Measurements from ENCODE around the gene LINC00632.

LINC00632 gene

DNA sequence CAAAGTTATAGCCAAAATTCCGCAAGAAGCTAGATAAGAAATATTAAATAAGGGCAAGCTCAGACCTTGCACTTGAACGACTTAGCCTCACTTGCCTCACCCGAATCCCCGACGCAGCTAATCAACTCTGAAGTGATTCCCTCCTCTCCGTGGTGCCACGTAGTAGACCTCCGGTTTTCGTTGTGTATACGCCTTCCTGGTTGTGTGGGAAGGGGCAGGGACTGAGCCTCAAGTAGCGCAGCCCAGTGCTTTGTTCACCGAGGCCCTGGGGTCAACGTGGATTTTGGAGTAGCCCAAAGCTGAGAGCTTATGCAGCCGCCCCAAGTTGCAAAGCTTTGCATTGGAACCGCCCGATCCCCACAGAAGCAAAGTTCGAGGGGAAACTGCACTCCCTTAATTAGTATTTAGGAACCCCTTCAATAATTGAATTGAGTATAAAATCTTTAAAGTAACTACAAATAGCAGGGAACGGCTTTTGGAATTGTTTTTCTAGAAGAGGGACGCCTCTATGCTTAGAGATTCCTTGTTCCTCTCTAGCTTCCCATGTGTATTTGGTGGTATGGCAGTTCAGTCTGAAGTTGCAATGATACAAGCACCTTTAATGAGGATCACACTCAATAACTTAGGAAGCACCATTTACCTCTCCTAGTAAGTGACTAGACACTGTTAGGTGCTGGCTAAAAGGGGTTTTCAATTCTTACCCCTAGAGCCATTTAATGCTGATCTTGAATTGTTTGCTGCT lies 55.7 kb downstream of the LINC00632 start:
- no peak for DNase-seq

- DNase-seq = peak; percentile 53
Measured at GRCh38 chrX:140766024-140766611, 56.6 kb downstream of the LINC00632 start.

- no peak for DNase-seq
Measured at GRCh38 chrX:140767646-140768045, 58.1 kb downstream of the LINC00632 start.

GRCh38 chrX:140775211-140775610 lies 65.7 kb downstream of the LINC00632 start:
- DNase-seq = no peak

GRCh38 chrX:140776320-140776719 lies 66.8 kb downstream of the LINC00632 start:
- no peak for DNase-seq

- no peak for DNase-seq
Measured at GRCh38 chrX:140794642-140795041, 85.1 kb downstream of the LINC00632 start.

DNA sequence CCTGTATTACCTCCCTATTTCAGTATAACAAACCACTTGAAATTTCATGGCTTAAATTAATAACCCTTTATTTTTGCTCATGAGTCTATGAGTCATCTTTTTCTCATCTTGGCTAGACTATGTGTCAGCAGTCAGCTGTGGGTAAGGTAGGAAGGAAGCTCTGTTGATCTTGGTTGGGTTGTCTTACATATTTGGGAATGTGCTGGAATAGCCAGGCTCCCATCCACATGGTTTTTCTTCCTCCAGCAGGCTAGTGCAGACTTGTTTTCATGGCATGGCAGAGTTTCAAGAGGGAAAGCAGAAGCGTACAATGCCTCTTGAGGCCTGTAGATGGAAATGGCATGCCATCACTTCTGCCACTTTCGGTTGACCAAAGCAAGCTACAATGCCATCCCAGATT lies 89.7 kb downstream of the LINC00632 start:
- DNase-seq = no peak

DNA sequence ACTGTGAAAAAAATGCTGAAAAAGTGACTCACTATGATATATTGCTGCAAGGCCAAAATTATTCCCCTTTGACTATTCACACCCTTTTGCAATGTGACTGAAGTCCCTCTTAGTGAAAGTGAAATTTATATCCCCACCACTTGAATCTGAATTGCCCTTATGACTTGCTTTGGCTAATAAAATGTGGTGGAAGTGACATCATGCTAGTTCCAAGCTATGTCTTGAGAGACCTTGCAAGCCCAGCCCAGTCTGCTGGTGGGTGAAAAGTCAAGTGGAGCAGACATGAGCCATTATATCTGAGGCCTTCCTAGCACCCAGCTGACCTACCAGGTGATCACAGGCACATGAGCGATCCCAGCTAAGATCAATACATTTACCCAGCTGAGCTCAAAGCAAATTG lies 94.7 kb downstream of the LINC00632 start:
- no peak for DNase-seq

DNA sequence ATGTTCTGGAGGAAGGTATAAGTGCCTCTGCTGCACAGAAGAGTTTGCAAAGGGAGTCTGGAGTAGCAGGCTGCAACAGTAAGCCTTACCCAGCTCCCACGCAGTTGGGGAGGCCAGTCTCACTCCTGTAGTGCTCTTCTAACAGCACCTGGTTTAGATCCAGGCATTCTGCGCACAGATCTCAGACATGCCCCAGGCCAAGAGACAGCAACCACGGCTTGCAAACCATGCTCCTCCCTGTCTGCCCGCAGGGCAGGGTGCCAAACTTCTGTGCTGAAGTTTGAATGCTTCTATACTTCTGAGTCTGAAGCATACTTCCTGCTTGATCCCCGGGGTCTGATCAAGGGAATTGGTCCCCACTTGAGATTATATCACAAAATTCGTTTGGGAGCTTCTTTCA lies 106.3 kb downstream of the LINC00632 start:
- no peak for DNase-seq

DNA sequence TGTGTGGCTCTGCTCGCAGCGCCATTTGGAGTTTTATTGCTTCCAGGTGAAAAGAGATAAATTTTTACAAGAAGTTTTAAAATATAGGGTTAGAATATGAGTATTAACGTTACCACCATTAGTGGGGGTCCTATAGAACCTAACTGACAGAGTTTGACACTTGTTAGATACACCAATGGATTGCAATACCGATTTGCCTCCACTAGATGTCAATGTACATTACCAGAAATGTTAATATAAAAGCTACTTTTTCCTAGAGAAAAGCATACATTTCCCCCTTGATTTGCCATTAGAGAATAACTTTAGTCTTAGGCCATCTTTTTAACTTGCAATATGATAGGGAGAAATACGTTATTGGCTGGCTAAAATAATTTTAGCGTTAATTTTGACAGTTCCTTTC lies 108.4 kb downstream of the LINC00632 start:
- peak; percentile 3 for DNase-seq

DNA sequence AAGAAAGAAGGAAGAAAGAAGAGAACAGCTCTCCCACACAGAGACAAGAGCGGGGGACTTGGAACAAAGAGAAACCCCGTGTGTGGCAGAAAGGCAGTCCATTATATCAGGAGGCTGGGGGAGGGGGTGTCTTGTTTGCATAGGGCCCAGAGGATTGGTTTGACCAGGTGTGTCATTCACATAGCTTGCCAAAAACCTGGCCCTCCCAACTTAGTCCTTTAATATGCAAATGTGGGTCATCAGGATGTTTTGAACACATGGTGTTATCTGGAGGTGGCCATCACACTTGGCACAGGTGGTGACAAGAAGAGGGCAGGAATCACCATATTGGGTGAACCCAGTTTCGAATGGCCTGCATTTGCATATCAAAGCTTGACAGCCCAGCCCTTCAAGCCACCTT lies 111.7 kb downstream of the LINC00632 start:
- DNase-seq = no peak

- no peak for DNase-seq
Measured at GRCh38 chrX:140822184-140822583, 112.6 kb downstream of the LINC00632 start.

DNA sequence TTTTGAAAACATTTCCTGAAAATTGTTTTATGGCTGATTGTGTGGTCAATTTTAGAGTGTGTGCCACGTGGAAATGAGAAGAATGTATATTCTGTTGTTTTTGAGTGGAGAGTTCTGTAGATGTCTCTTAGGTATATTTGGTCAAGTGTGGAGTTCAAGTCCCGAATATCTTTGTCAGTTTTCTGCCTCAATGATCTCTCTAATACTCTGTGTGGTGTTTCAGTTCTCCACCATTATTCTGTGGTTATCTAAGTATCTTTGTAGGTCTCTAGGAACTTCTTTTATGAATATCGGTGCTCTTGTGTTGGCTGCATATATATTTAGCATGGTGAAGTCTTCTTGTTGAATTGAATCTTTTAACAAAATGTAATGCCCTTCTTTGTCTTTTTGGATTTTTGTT lies 113.3 kb downstream of the LINC00632 start:
- no peak for DNase-seq

GRCh38 chrX:140836874-140837273 lies 127.3 kb downstream of the LINC00632 start:
- no peak for DNase-seq
